Endothelial cell of umbilical vein (primary cell): ENCODE measurements around the gene SYTL5. TPM values are rescaled to one million over a fixed set of nuclear protein-coding genes. Genes with fewer than 3 reads are reported as not detected.

Experiments
- BruUV-seq: library from RNA; stranded (reverse); fragments of 400-500 nt; replicated peaks from 2 replicates; lab custom pipeline; 2021; lab: Mats Ljungman, UMichigan
- CTCF ChIA-PET: fragments of 300-600, 350-600 bp; sonication (Branson Sonifier 250); formaldehyde crosslinking; loops from one replicate; lab custom pipeline; 2021; ENCODE audit warnings: antibody characterized with exemption, inconsistent platforms; lab: Charles Lee
- POLR2A ChIA-PET: fragments of 300-600, 350-600 bp; sonication (Branson Sonifier 250); formaldehyde crosslinking; loops from one replicate; lab custom pipeline; 2021; ENCODE audit warnings: antibody characterized with exemption, inconsistent platforms; lab: Charles Lee
- DNase-seq: peaks from one replicate; pipeline ENCODE4 v3.0.0-alpha.2; 2011; ENCODE audit warnings: low read depth, low spot score
- FAIRE-seq: peaks from 2 replicates; lab custom pipeline; 2011; peaks lifted over from hg19 to GRCh38; lab: Jason Lieb, UNC
- H2AFZ ChIP-seq: 2 replicates; pipeline ENCODE4 v1.6.0; 2012; ENCODE audit warnings: low read depth, low read length, control low read depth, inconsistent platforms
- H3K27ac ChIP-seq: 2 replicates; pipeline ENCODE4 v1.5.1; 2011; ENCODE audit warnings: low read depth, mild to moderate bottlenecking, control low read depth, low read length, moderate library complexity; ENCODE audit not compliant: insufficient read depth
- H3K27me3 ChIP-seq, 2 experiments: 2 replicates each; pipeline versions ENCODE4 v1.6.0 to v1.6.1; 2011; ENCODE audit warnings: low read length in 2 of 2, mixed read lengths in 1 of 2; ENCODE audit not compliant: control insufficient read depth in 2 of 2, insufficient read depth in 2 of 2
- H3K36me3 ChIP-seq, 2 experiments: 2 replicates in 1 of 2; 3 replicates in 1 of 2; pipeline ENCODE4 v1.5.1; 2011; ENCODE audit warnings: low read length in 2 of 2, mild to moderate bottlenecking in 1 of 2, moderate library complexity in 1 of 2; ENCODE audit not compliant: control insufficient read depth in 2 of 2, insufficient read depth in 2 of 2; ENCODE audit errors: extremely low read depth in 1 of 2
- H3K4me1 ChIP-seq: 3 replicates; pipeline ENCODE4 v1.5.1; 2011; ENCODE audit warnings: mild to moderate bottlenecking, low read length; ENCODE audit not compliant: control insufficient read depth, insufficient read depth; ENCODE audit errors: extremely low read depth
- H3K4me2 ChIP-seq: 2 replicates; pipeline ENCODE4 v1.6.1; 2011; ENCODE audit warnings: low read length, control low read depth, mixed read lengths; ENCODE audit not compliant: insufficient read depth
- H3K4me3 ChIP-seq, 3 experiments: fragments of 200-600 bp in 1 of 3; sonication (generic), shearing (Covaris generic) in 1 of 3; replicated peaks in 1 of 3; 2 replicates each; pipeline ENCODE4 v1.5.1; 2011 to 2016; ENCODE audit warnings: control low read depth in 3 of 3, low read length in 3 of 3, mild to moderate bottlenecking in 2 of 3, inconsistent platforms in 1 of 3, low read depth in 1 of 3, moderate library complexity in 1 of 3; ENCODE audit not compliant: insufficient read depth in 1 of 3
- H3K79me2 ChIP-seq: 2 replicates; pipeline ENCODE4 v1.6.0; 2012; ENCODE audit warnings: low read length, inconsistent platforms; ENCODE audit not compliant: control insufficient read depth, insufficient read depth
- H3K9ac ChIP-seq: replicated peaks from 2 replicates; pipeline ENCODE3; 2011; ENCODE audit warnings: low read length, control low read depth; ENCODE audit not compliant: insufficient read depth; ENCODE audit errors: extremely low read depth
- H3K9me1 ChIP-seq: replicated peaks from 3 replicates; pipeline ENCODE4 v1.6.0; 2011; ENCODE audit warnings: mild to moderate bottlenecking, low read length; ENCODE audit not compliant: control insufficient read depth, insufficient read depth; ENCODE audit errors: extremely low read depth
- H3K9me3 ChIP-seq: replicated peaks from 2 replicates; pipeline ENCODE4 v1.5.1; 2012; ENCODE audit warnings: low read length, inconsistent platforms; ENCODE audit not compliant: control insufficient read depth, insufficient read depth
- H4K20me1 ChIP-seq: replicated peaks from 2 replicates; pipeline ENCODE3; 2011; ENCODE audit warnings: mild to moderate bottlenecking, low read length; ENCODE audit not compliant: control insufficient read depth, insufficient read depth; ENCODE audit errors: extremely low read depth
- EZH2 ChIP-seq: IDR thresholded peaks from 2 replicates; pipeline ENCODE4 v1.6.1; 2012; ENCODE audit warnings: borderline replicate concordance, low read depth, mild to moderate bottlenecking, moderate library complexity, low read length, inconsistent platforms; ENCODE audit not compliant: severe bottlenecking
- FOS ChIP-seq: IDR thresholded peaks from 2 replicates; pipeline ENCODE4 v1.6.1; 2011; ENCODE audit warnings: mild to moderate bottlenecking, low read length, moderate library complexity, borderline replicate concordance; ENCODE audit not compliant: insufficient read depth
- GATA2 ChIP-seq: IDR thresholded peaks from 2 replicates; pipeline ENCODE4 v1.7.0; 2011; ENCODE audit warnings: low read depth, mild to moderate bottlenecking, moderate library complexity, mixed read lengths, low read length; ENCODE audit not compliant: insufficient read length, insufficient read depth
- JUN ChIP-seq: IDR thresholded peaks from 2 replicates; pipeline ENCODE4 v1.6.1; 2011; ENCODE audit warnings: borderline replicate concordance, low read depth; ENCODE audit not compliant: insufficient read length, insufficient read depth
- MYC ChIP-seq: IDR thresholded peaks from one replicate; pipeline ENCODE4 v1.6.1; 2011; ENCODE audit warnings: mild to moderate bottlenecking, low read depth, low read length
- POLR2AphosphoS5 ChIP-seq: IDR thresholded peaks from 2 replicates; pipeline ENCODE4 v1.6.1; 2012; ENCODE audit warnings: low read depth, mild to moderate bottlenecking, control low read depth, low read length, moderate library complexity; ENCODE audit not compliant: insufficient read depth
- dilution Hi-C: fragments of 300-500 bp; cut with MboI; formaldehyde crosslinking; loops from one replicate; pipeline ENCODE4 v1.15.0; 2019; ENCODE audit warnings: low sequenced_read_pairs; ENCODE audit not compliant: extremely low pct_ligation_motif_present
- intact Hi-C: fragments of 100-400 bp; cut with micrococcal nuclease; formaldehyde crosslinking; loops from one replicate; pipeline ENCODE4 v1.10.0; 2022
- polyA plus RNA-seq, 4 experiments: library from polyadenylated mRNA; depleted of rRNA in 3 of 4; stranded (reverse) in 3 of 4; unstranded in 1 of 4; fragments of >200 nt; gene quantifications; 2 replicates each; pipeline versions ENCODE4 v1.2.1 to v1.2.3, GENCODE V29; 2011 to 2012; ENCODE audit warnings: missing spikeins in 1 of 4
- total RNA-seq: library from RNA; stranded (reverse); gene quantifications from 2 replicates; pipeline ENCODE4 v1.2.3, GENCODE V29; 2021
- TF ChIP-seq, protein P1 (sequence below): IDR thresholded peaks from 2 replicates; pipeline ENCODE4 v1.6.1; 2011; ENCODE audit not compliant: insufficient read depth, insufficient read length
- TF ChIP-seq, protein P2 (sequence below), 2 donors: IDR thresholded peaks; 1 replicate in 1 of 2; 2 replicates in 1 of 2; pipeline ENCODE4 v1.5.1; 2011; ENCODE audit warnings: low read length in 2 of 2, mild to moderate bottlenecking in 2 of 2, moderate library complexity in 2 of 2, control low read depth in 1 of 2, inconsistent platforms in 1 of 2, low read depth in 1 of 2; ENCODE audit not compliant: insufficient read depth in 1 of 2; ENCODE audit errors: extremely low read depth in 1 of 2

SYTL5 gene
- total and polyA plus RNA-seq, 2 donors (not counting 3 experiments of a cell fraction or from before 2014, with no cell fraction given): 0.01 TPM; not detected in 1

DNA sequence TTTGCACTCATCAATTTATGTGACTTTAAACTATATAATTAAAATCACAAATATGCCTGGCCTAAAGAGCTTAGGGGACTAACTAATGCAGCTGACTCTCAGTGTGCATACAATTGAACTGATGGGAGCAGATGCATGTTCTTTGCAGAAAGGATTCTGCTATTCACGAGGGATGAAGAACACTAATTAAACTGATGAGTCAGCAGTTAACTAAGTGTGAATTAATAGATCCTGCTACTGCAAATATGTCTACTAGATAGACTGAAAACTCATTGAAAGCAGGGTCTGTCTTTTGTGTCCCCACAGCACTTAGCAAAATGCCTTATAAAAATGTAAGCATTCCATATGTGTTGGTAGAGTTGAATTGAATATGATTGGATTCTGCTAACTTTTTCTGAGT is 110.4 kb downstream of the SYTL5 start:
- intact Hi-C loops (no loop called here), dilution Hi-C loops (no loop called here)
- H3K36me3 ChIP-seq: no peaks in the 10 kb centered on the region
- TF ChIP-seq, protein P1, sequence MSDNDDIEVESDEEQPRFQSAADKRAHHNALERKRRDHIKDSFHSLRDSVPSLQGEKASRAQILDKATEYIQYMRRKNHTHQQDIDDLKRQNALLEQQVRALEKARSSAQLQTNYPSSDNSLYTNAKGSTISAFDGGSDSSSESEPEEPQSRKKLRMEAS: no peak
- TF ChIP-seq, protein P2, sequence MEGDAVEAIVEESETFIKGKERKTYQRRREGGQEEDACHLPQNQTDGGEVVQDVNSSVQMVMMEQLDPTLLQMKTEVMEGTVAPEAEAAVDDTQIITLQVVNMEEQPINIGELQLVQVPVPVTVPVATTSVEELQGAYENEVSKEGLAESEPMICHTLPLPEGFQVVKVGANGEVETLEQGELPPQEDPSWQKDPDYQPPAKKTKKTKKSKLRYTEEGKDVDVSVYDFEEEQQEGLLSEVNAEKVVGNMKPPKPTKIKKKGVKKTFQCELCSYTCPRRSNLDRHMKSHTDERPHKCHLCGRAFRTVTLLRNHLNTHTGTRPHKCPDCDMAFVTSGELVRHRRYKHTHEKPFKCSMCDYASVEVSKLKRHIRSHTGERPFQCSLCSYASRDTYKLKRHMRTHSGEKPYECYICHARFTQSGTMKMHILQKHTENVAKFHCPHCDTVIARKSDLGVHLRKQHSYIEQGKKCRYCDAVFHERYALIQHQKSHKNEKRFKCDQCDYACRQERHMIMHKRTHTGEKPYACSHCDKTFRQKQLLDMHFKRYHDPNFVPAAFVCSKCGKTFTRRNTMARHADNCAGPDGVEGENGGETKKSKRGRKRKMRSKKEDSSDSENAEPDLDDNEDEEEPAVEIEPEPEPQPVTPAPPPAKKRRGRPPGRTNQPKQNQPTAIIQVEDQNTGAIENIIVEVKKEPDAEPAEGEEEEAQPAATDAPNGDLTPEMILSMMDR (IDR thresholded peaks at IDR 0.05; ENCODE audit: extremely low read depth in 1 of 2, insufficient read depth in 1 of 2, low read depth in 1 of 2, low read length in 2 of 2): no peak
- TF ChIP-seq EZH2: no peak
- no peak for TF ChIP-seq MYC
- TF ChIP-seq POLR2AphosphoS5: no peak
- TF ChIP-seq GATA2: no peak
- TF ChIP-seq FOS: no peak
- no peak for TF ChIP-seq JUN
- H4K20me1 ChIP-seq: no peaks in the 10 kb centered on the region
- DNase-seq (no peak), FAIRE-seq (no peak)
- no peaks in the 10 kb centered on the region for H3K9me3 ChIP-seq
- BruUV-seq: no TSS peak
- no peaks in the 10 kb centered on the region for H3K27me3 ChIP-seq
- H3K4me3 ChIP-seq: no peak overlapping the region
- no peak overlapping the region for H3K9ac ChIP-seq
- no peaks in the 10 kb centered on the region for H3K4me1 ChIP-seq
- ChIA-PET POLR2A (no interaction called here), CTCF (no interaction called here)
- H3K79me2 ChIP-seq: no peaks in the 10 kb centered on the region
- H3K9me1 ChIP-seq: no peaks in the 10 kb centered on the region
- H3K4me2 ChIP-seq: no peak overlapping the region
- H2AFZ ChIP-seq: no peak overlapping the region
- no peak overlapping the region for H3K27ac ChIP-seq
